Esophagus squamous epithelium (tissue), 5 donors: ENCODE results near the gene SEMA5A. TPM values are rescaled to one million over a fixed set of nuclear protein-coding genes. Genes with fewer than 3 reads are reported as not detected.

Source experiments
- DNase-seq: peaks from one replicate; lab custom pipeline; 2025; lab: John Stamatoyannopoulos, UW
- H3K27ac ChIP-seq, 4 donors: fragments of 200-600 bp; sonication (generic); one replicate each; pipeline ENCODE4 v1.5.1; 2016 to 2019; ENCODE audit warnings: mild to moderate bottlenecking in 1 of 4
- H3K27me3 ChIP-seq, 4 donors: fragments of 200-600 bp; sonication (generic); 1 replicate in 3 of 4; 2 replicates in 1 of 4; pipeline versions ENCODE4 v1.5.1 to v1.6.0; 2017 to 2021; ENCODE audit warnings: antibody characterized with exemption in 1 of 4
- H3K36me3 ChIP-seq, 3 donors: fragments of 200-600 bp; sonication (generic); one replicate each; pipeline ENCODE4 v1.5.1; 2016 to 2019
- H3K4me1 ChIP-seq, 3 donors: fragments of 200-600 bp; sonication (generic); one replicate each; pipeline ENCODE4 v1.5.1; 2017 to 2019
- H3K4me3 ChIP-seq, 4 donors: fragments of 200-600 bp; sonication (generic); 1 replicate in 3 of 4; 2 replicates in 1 of 4; pipeline ENCODE4 v1.5.1; 2016 to 2019; ENCODE audit warnings: mild to moderate bottlenecking in 2 of 4, moderate library complexity in 1 of 4
- H3K9me3 ChIP-seq, 3 donors: fragments of 200-600 bp; sonication (generic); one replicate each; pipeline ENCODE4 v1.5.1; 2016 to 2019
- CTCF ChIP-seq, 6 experiments: fragments of 450-650 bp in 4 of 6; fragments of 200-600 bp in 2 of 6; sonication (generic) in 2 of 6; IDR thresholded peaks; one replicate each; pipeline ENCODE4 v1.5.1; 2016 to 2019; ENCODE audit warnings: antibody characterized with exemption in 6 of 6, mild to moderate bottlenecking in 4 of 6, moderate library complexity in 4 of 6
- POLR2A ChIP-seq, 4 donors: fragments of 450-650 bp; IDR thresholded peaks; one replicate each; pipeline ENCODE4 v1.6.1; 2017; ENCODE audit warnings: antibody characterized with exemption in 4 of 4, mild to moderate bottlenecking in 4 of 4, moderate library complexity in 3 of 4
- WGBS, 2 donors: methylation state at CpG; one replicate each; pipeline ENCODE4 v1.1.5; 2018; 5-methylcytosine and 5-hydroxymethylcytosine counted together
- intact Hi-C: fragments of 100-400 bp; cut with DNase I; formaldehyde crosslinking; loops from one replicate; pipeline ENCODE4 v1.15.0; 2022
- total RNA-seq, 4 donors: library from RNA; depleted of rRNA; stranded (reverse); fragments of >200 nt; gene quantifications; one replicate each; pipeline ENCODE4 v1.1.0, GENCODE V29; 2016
- donor health status: DM: yes; HTN: yes; CAD: no.

Gene SEMA5A
- total RNA-seq, 4 donors from 2014 or later = 3.9 to 9.4 (median 8.4) TPM

GRCh38 chr5:9415566-9415965 is 130.3 kb downstream of the SEMA5A start:
- no peak overlapping the region for H3K4me3 ChIP-seq
- H3K27me3 ChIP-seq = no peaks in the 10 kb centered on the region
- H3K9me3 ChIP-seq = no peaks in the 10 kb centered on the region
- DNase-seq = no peak
- WGBS, 2 donors = 43 to 54% methylated on average over 2 of the region's 2 CpGs
- no peaks in the 10 kb centered on the region for H3K4me1 ChIP-seq
- TF ChIP-seq CTCF (IDR thresholded peaks at IDR 0.05) = no peak
- TF ChIP-seq POLR2A (IDR thresholded peaks at IDR 0.05) = no peak
- no peaks in the 10 kb centered on the region for H3K36me3 ChIP-seq
- no peak overlapping the region for H3K27ac ChIP-seq
- intact Hi-C loops = no loop called here

- H3K36me3 ChIP-seq = no peaks in the 10 kb centered on the region
- no peaks in the 10 kb centered on the region for H3K27me3 ChIP-seq
- intact Hi-C loops = no loop called here
- no peaks in the 10 kb centered on the region for H3K4me1 ChIP-seq
- WGBS, 2 donors = 87 to 93% methylated on average over 3 of the region's 3 CpGs
- TF ChIP-seq POLR2A (IDR thresholded peaks at IDR 0.05) = no peak
- no peak for TF ChIP-seq CTCF (IDR thresholded peaks at IDR 0.05)
- H3K9me3 ChIP-seq = no peaks in the 10 kb centered on the region
- H3K4me3 ChIP-seq = no peak overlapping the region
- no peak for DNase-seq
- H3K27ac ChIP-seq = no peak overlapping the region
Measured at GRCh38 chr5:9415091-9415490, 130.8 kb downstream of the SEMA5A start.

GRCh38 chr5:9411142-9411541 is 134.7 kb downstream of the SEMA5A start:
- TF ChIP-seq CTCF (IDR thresholded peaks at IDR 0.05) (no peak), POLR2A (IDR thresholded peaks at IDR 0.05) (no peak)
- 75 to 87% methylated on average over 1 to 4 of the region's 4 CpGs for WGBS, 2 donors
- intact Hi-C loops = no loop called here

GRCh38 chr5:9409413-9409960 is 136.4 kb downstream of the SEMA5A start:
- TF ChIP-seq POLR2A (IDR thresholded peaks at IDR 0.05) (no peak), CTCF (IDR thresholded peaks at IDR 0.05) (no peak)
- H3K4me3 ChIP-seq = no peak overlapping the region
- H3K27me3 ChIP-seq = no peaks in the 10 kb centered on the region
- WGBS, 2 donors = 68 to 85% methylated on average over 9 to 10 of the region's 10 CpGs
- no peaks in the 10 kb centered on the region for H3K36me3 ChIP-seq
- no peaks in the 10 kb centered on the region for H3K9me3 ChIP-seq
- intact Hi-C loops = no loop called here
- H3K4me1 ChIP-seq = peaks cover 0 to 6% (median 0%) of the 10 kb centered on the region in 3 donors
- DNase-seq = no peak
- no peak overlapping the region for H3K27ac ChIP-seq

More at GRCh38 chr5:9411142-9411541, 134.7 kb downstream of the SEMA5A start:
- Histone ChIP-seq H3K4me3 (no peak overlapping the region), H3K4me1 (peaks cover 0 to 6% (median 0%) of the 10 kb centered on the region in 3 donors), H3K27ac (no peak overlapping the region), H3K36me3 (no peaks in the 10 kb centered on the region), H3K27me3 (no peaks in the 10 kb centered on the region), H3K9me3 (no peaks in the 10 kb centered on the region)
- no peak for DNase-seq

- Histone ChIP-seq H3K4me3 (no peak overlapping the region), H3K27me3 (no peaks in the 10 kb centered on the region), H3K36me3 (no peaks in the 10 kb centered on the region), H3K4me1 (peaks cover 0 to 6% (median 0%) of the 10 kb centered on the region in 3 donors), H3K9me3 (no peaks in the 10 kb centered on the region), H3K27ac (no peak overlapping the region)
- TF ChIP-seq POLR2A (IDR thresholded peaks at IDR 0.05) (no peak), CTCF (IDR thresholded peaks at IDR 0.05) (no peak)
- no peak for DNase-seq
- WGBS, 2 donors = 45 to 48% methylated on average over 5 of the region's 5 CpGs
- intact Hi-C loops = no loop called here
Measured at GRCh38 chr5:9408964-9409363, 136.9 kb downstream of the SEMA5A start.
